GM19463 (cell line): ENCODE measurements around the gene NUDT4.
"Not testable (repeated sequence)": the region's sequence is repeated elsewhere in the genome, so short reads cannot be mapped to it uniquely, and the experiment has no call there.

Source experiments
- ATAC-seq: cut with Tn5 transposase; IDR thresholded peaks from one replicate; pipeline ENCODE4 v1.9.1; 2021; ENCODE audit warnings: mild to moderate bottlenecking, moderate library complexity; ENCODE audit not compliant: unreplicated experiment

The NUDT4 gene

DNA sequence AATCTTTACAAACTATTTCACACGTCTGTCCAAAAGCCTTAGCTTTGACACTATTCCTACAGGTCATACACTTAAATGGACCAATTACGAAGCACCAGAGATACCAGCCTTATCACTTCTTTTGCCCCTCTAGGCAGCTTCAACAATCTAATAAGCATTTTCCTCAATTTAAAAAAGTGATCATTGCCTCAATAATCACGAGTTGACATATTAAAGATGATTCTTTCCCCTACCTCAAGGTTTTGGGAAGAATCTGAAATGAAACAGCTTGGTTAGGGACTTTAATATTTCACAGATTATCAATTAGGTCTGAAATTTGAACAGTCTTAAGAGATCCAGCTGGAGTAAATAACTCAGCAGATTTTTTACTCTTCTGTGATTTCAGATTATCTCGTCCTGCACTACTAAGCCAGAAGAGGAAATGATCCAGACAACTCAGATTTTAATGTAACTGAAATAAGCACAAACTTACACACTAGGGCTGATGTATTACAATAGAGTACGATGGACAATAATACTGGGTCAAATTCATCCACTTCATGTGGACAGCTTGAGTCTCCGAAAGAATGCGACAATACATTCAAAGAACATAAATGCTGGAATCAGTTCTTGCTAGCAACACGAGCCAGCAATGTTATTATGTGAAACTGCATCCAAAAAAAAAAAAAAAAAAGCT lies 48.1 kb downstream of the NUDT4 start:
- ATAC-seq, result no peak

GRCh38 chr12:93426412-93426805 lies 48.7 kb downstream of the NUDT4 start:
- no peak for ATAC-seq

GRCh38 chr12:93427779-93428564 lies 50.2 kb downstream of the NUDT4 start:
- ATAC-seq, result no peak

DNA sequence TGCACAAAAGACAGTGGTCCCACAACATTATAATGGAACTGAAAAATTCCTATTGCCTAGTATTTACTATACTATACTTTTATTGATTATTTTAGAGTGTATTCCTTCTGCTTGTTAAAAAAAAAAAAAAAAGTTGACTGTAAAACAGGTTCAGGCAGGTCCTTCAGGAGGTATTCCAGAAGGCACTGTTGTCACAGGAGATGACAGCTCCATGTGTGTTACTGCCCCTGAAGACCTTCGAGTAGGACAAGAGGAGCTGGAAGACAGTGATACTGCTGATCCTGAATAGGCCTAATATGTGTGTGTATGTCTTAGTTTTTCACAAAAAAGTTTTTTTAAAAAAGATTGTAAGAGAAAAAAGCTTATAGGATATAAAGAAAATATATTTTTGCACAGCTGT lies 51.7 kb downstream of the NUDT4 start:
- ATAC-seq, result no peak

DNA sequence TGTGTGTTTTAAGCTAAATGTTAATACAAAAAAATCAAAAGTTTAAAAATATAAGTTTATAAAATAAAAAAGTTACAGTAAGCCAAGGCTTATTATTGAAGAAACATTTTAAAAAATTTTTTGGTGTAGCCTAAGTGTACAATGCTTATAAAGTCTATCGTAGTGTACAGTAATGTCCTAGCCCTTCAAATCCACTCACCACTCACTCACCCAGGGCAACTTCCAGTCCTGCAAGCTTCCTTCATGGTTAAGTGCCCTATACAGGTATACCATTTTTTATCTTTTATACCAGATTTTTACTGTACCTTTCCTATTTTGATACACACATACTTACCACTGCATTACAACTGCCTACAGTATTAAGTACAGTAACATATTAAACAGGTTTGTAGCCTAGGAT lies 52.1 kb downstream of the NUDT4 start:
- no peak for ATAC-seq

DNA sequence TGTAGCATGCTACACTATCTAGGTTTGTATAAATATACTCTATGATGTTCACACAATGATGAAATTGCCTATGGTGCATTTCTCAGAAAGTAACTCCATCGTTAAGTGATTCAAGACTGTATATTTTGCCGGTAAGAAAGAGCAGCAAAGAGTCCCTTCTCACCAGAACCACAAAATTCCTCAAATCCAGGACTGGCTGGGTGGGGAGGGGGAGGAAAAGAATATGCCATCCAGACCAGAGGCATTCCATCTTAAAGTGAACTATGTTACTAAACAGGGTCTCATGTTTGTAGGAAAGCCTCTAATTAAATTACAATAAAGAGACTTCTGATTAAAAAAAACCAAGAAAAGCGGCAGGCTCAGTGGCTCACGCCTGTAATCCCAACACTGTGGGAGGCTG lies 52.6 kb downstream of the NUDT4 start:
- ATAC-seq, result no peak

DNA sequence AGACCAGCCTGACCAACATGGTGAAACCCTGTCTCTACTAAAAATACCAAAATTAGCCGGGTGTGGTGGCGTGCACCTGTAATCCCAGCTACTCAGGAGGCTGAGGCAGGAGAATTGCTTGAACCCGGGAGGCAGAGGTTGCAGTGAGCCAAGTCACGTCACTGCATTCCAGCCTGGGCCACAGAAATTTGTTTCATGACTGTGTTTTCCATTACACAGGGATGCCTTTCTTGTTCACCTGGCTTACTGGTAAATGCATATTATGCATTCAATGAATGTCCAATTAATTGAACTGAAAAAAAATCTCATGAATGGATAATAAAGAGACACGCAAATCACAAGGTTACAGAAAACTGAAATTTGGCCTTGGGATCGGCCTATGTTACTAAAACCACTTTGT lies 54.3 kb downstream of the NUDT4 start:
- not testable (repeated sequence) for ATAC-seq

DNA sequence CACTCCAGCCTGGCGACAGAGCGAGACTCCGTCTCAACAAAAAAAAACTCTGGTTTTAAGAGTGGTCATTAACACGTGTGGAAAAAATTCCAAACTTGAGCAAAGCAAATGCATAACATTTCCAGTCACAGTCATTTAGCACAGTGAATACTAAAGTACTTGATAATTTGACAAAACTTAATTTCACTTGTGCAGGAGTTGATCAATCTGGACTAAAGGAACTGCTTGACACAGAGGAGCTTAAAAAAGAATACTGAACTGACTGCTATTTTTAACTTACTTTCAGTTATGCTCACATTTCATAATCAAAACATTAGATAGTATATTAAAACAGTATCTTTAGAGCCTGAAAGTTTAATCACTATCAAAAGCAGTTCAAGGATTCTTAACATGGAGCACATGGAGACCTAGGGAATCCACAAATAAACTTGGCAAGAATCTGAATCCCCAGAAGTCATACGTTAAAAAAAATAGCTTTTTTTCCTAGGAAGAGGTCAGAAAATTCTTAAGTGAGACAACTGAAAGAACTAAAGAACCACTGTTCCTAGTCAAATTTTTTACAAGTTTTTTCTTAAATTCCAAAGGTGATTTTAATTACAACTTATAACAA lies 56.6 kb downstream of the NUDT4 start:
- no peak for ATAC-seq

- ATAC-seq, result no peak
Measured at GRCh38 chr12:93438266-93439050, 60.7 kb downstream of the NUDT4 start.

GRCh38 chr12:93440043-93440835 lies 62.5 kb downstream of the NUDT4 start:
- ATAC-seq, result no peak

DNA sequence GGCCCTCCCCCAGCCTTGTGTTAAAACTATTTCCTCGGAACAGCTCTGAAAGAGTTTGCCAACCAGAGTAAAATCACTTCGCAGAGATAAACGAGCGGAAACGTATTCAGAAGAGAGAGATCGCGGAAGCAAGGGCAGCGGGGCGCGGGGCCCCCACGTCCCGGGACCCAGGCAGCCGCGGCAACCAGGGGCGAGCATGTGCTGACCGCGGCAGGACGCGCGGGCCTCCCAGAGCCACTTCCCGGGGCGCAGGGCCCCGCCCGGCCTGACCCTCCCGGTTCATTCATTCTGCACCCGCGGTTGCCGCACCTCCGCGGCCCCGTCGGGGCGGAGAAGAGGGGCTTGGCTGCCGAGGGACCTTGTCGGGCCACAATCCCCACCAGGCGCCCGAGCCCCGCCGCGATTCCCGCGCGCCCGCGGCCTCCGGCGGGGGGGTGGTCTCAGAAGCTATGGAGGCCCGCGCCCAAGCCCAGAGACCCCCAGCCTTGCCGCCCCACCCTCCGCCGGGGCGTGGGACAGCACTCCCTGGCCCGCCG lies 63.4 kb downstream of the NUDT4 start:
- no peak for ATAC-seq

DNA sequence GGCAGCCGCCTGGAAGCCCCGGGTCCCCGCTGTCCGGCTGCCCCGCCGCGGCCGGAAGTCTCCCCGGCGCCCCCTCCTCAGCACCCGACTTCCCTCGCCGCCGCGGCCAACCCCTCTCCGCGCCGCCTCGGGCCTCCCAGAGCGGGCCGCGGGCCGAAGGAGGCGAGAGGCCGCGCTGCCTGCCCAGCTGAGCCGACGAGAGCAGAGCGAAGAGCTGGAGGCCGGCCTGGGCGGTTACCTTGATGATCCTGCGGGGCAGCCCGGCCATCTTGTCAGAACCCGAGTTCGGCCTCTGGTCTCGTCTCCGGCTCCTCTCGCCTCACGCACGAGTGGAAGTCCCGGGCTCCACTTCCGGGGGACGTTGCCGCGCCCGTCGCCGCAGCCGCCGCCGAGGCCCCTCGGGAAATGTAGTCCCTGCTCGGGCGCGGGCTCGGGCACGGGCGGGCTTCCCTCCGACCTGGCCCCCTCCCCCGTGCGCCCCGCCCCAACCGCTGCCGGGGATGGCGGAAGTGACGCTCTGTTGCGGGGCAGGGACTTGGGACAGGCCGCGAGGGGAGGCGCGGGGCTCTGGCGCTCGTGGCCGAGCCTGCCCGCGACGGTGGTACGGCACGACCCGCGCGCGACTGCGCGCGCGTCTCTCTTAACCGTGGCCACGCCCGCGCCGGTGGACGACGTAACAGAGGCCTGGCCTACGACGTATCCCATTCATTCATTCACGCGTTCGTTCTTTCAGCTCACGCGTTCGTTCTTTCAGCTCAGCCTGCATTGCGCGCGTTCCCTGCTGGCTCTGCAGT lies 64.1 kb downstream of the NUDT4 start, which contains the start of gene UBE2N:
UBE2N (minus strand) TSS at position 331 of the 794 bp plus-strand sequence; CDS start at position 268, 63 bp downstream.
- peak; percentile 77 for ATAC-seq

DNA sequence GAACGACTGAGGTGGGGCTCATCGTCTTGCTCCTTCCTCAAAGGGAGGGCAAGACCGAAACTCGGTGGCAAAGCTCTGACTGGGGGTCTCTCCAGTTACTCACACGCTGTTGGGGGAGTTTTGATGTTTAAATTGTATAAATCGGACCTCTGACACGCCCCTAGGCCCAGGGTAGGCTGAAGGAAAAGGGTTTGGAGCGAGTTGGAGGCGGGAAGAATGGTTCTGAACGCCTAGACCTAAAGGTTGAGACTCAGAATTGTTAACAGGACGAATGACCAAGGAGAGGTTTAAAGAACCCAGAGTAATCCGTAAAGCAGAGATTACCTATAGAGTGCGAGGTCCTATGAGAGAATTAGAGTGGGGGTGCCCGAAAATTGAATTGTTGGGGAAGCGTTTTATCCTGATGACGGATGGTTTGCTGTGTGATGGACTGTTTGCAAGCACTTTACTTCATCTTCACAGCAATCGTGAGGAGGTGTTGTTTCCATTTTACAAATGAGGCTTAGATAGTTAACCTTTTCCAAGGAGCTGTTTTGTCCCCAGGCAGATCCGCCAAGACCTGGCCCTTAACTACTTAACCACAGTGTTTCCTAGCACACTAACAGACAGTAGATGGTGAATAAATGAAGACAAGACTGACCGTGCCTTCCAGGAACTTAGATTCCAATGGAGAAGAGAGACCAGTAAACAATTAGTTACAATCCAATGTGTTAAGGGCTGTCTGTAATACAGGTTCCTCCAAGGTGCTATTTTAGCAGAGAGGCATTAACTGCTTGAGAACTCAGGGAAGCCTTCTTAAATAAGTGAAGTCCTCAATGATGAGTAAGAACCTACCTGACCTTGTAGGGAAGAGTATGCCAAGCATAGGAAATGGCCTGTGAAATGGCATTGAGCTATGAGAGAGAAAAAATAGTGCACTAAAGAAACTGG lies 65.0 kb downstream of the NUDT4 start:
- ATAC-seq, result no peak

- no peak for ATAC-seq
Measured at GRCh38 chr12:93443576-93443975, 65.9 kb downstream of the NUDT4 start.

- no peak for ATAC-seq
Measured at GRCh38 chr12:93447555-93448290, 70.0 kb downstream of the NUDT4 start.

DNA sequence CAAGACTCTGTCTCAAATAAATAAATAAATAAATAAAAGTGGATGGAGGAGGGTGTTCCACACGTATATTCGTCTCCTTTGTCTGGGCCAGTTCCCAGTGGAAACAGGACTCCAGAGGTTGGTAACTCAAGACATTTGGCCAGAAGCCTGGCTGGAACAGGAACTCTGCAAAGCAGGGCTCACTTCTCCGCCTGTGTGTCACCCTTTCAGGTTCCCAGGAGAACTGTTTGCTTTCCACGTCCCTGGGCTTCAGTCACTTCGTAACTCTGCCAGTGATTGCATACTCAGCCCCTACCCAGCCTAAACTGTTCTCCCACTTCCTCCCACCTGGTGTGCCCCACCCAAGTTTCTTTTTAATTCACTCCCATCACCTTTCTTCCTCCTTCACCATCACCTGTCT lies 71.1 kb downstream of the NUDT4 start:
- ATAC-seq, result peak; percentile 30

- peak; percentile 88 for ATAC-seq
Measured at GRCh38 chr12:93449277-93449676, 71.6 kb downstream of the NUDT4 start.
